ENCODE measurements around the gene PRDM10.
A peak's percentile ranks its signal among the peaks of the same experiment; 100 is the strongest.
"Not testable (repeated sequence)": the region's sequence is repeated elsewhere in the genome, so short reads cannot be mapped to it uniquely, and the experiment has no call there.

The PRDM10 gene

GRCh38 chr11:130015846-130016245 lies 13.2 kb upstream of the PRDM10 start:
- not testable (repeated sequence) for DNase-seq (ENCODE audit: low spot score)

GRCh38 chr11:130008326-130008725 lies 5.7 kb upstream of the PRDM10 start:
- no peak for DNase-seq (ENCODE audit: low spot score)

- DNase-seq (ENCODE audit: low spot score) = no peak
Observed at GRCh38 chr11:130006929-130007328, 4.3 kb upstream of the PRDM10 start.

GRCh38 chr11:130003717-130004001 lies 1.0 kb upstream of the PRDM10 start:
- DNase-seq (ENCODE audit: low spot score) = no peak

- peak; percentile 98 for DNase-seq (ENCODE audit: low spot score)
Observed at GRCh38 chr11:130002846-130003716, 446 bp upstream of the PRDM10 start.

- peak; percentile 29 for DNase-seq (ENCODE audit: low spot score)
Observed at GRCh38 chr11:130001461-130002351, 929 bp downstream of the PRDM10 start.

GRCh38 chr11:130000552-130001176 lies 2.0 kb downstream of the PRDM10 start:
- no peak for DNase-seq (ENCODE audit: low spot score)

GRCh38 chr11:129999407-129999806 lies 3.2 kb downstream of the PRDM10 start:
- no peak for DNase-seq (ENCODE audit: low spot score)

- no peak for DNase-seq (ENCODE audit: low spot score)
Observed at GRCh38 chr11:129998905-129999304, 3.7 kb downstream of the PRDM10 start.

GRCh38 chr11:129998107-129998506 lies 4.5 kb downstream of the PRDM10 start:
- DNase-seq (ENCODE audit: low spot score) = no peak

GRCh38 chr11:129997513-129997912 lies 5.1 kb downstream of the PRDM10 start:
- no peak for DNase-seq (ENCODE audit: low spot score)

- DNase-seq (ENCODE audit: low spot score) = no peak
Observed at GRCh38 chr11:129996113-129996870, 6.3 kb downstream of the PRDM10 start.

- DNase-seq (ENCODE audit: low spot score) = no peak
Observed at GRCh38 chr11:129995163-129995562, 7.5 kb downstream of the PRDM10 start.

- DNase-seq (ENCODE audit: low spot score) = peak; percentile 11
Observed at GRCh38 chr11:129992161-129992944, 10.3 kb downstream of the PRDM10 start.

- DNase-seq (ENCODE audit: low spot score) = no peak
Observed at GRCh38 chr11:129989149-129989813, 13.4 kb downstream of the PRDM10 start.

GRCh38 chr11:129987950-129988349 lies 14.7 kb downstream of the PRDM10 start:
- no peak for DNase-seq (ENCODE audit: low spot score)

GRCh38 chr11:129985823-129986222 lies 16.8 kb downstream of the PRDM10 start:
- DNase-seq (ENCODE audit: low spot score) = no peak

GRCh38 chr11:129980086-129980485 lies 22.5 kb downstream of the PRDM10 start:
- DNase-seq (ENCODE audit: low spot score) = no peak

- DNase-seq (ENCODE audit: low spot score) = no peak
Observed at GRCh38 chr11:129979046-129979605, 23.5 kb downstream of the PRDM10 start.

- no peak for DNase-seq (ENCODE audit: low spot score)
Observed at GRCh38 chr11:129978447-129978846, 24.2 kb downstream of the PRDM10 start.

Data from Ammon's horn (tissue), 1 donor.